ENCODE measurements around the gene CIRBP.

- no peak for TF ChIP-seq POLR2A (IDR thresholded peaks at IDR 0.05)
- no peak for TF ChIP-seq CTCF (IDR thresholded peaks at IDR 0.05)
- TF ChIP-seq EP300 (IDR thresholded peaks at IDR 0.05): no peak
These were observed 36.5 kb upstream of the CIRBP start for GRCh38 chr19:1232652-1233072.
